WTC11 (cell line): ENCODE data around the gene PCDHA1.

Source experiments
- ATF2 ChIP-seq: sonication (generic); formaldehyde crosslinking; IDR thresholded peaks from 2 replicates; pipeline ENCODE4 v1.8.1; 2022; ENCODE audit warnings: low read depth, missing genetic modification reagents, borderline replicate concordance
- ATF3 ChIP-seq: sonication (generic); formaldehyde crosslinking; conservative IDR thresholded peaks from 2 replicates; pipeline ENCODE4 v1.8.1; 2022; ENCODE audit warnings: mild to moderate bottlenecking, missing genetic modification reagents
- ATF6 ChIP-seq: sonication (generic); formaldehyde crosslinking; IDR thresholded peaks from 2 replicates; pipeline ENCODE4 v1.8.1; 2023; ENCODE audit warnings: mild to moderate bottlenecking, missing genetic modification reagents
- IRF2 ChIP-seq: sonication (generic); formaldehyde crosslinking; IDR thresholded peaks from 2 replicates; pipeline ENCODE4 v1.8.0; 2022; ENCODE audit warnings: low read depth, missing genetic modification reagents, borderline replicate concordance
- JUN ChIP-seq: sonication (generic); formaldehyde crosslinking; IDR thresholded peaks from 2 replicates; pipeline ENCODE4 v1.8.0; 2023; ENCODE audit warnings: mild to moderate bottlenecking, missing genetic modification reagents
- KAT7 ChIP-seq: sonication (generic); formaldehyde crosslinking; IDR thresholded peaks from 2 replicates; pipeline ENCODE4 v1.8.1; 2023; ENCODE audit warnings: missing genetic modification reagents, mild to moderate bottlenecking, borderline replicate concordance
- NFYB ChIP-seq: sonication (generic); formaldehyde crosslinking; conservative IDR thresholded peaks from 2 replicates; pipeline ENCODE4 v1.8.0; 2022; ENCODE audit warnings: low read depth, missing genetic modification reagents
- NR1H2 ChIP-seq: sonication (generic); formaldehyde crosslinking; IDR thresholded peaks from 2 replicates; pipeline ENCODE4 v1.9.0; 2021; ENCODE audit warnings: mild to moderate bottlenecking, moderate library complexity, missing genetic modification reagents
- NR3C1 ChIP-seq: sonication (generic); formaldehyde crosslinking; conservative IDR thresholded peaks from 2 replicates; pipeline ENCODE4 v1.8.1; 2023; ENCODE audit warnings: low read depth, mild to moderate bottlenecking, missing genetic modification reagents
- ZNF121 ChIP-seq: sonication (generic); formaldehyde crosslinking; IDR thresholded peaks from 2 replicates; pipeline ENCODE4 v1.8.0; 2023; ENCODE audit warnings: missing genetic modification reagents
- ZNF423 ChIP-seq: fragments of 250-450 bp; sonication (Bioruptor Pico); IDR thresholded peaks from 2 replicates; pipeline ENCODE4 v2.1.2; 2022; ENCODE audit warnings: mild to moderate bottlenecking, moderate library complexity
- TF ChIP-seq, protein P1 (sequence below): fragments of 200-600 bp; IDR thresholded peaks from 2 replicates; pipeline ENCODE4 v1.8.0; 2022; ENCODE audit warnings: antibody characterized with exemption

DNA sequence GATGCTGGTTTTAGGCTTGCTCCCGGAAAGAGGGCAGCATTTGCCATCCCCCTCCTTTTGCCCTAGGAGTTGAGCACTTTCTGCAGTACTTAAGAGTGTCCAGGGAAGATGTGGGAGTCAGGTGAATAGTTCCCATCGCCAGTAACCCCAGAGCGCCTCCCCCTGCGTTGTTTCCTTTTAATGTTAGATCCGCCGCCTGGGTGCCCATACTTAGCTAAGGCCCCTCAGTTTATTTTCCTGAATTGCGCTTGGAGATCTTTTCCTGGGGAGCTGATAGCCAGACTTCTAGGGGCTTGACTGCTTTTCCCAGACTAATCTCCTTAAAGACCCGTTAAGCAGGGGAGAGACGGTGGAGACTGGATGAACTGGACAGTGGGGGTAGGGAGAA is 180.0 kb downstream of the PCDHA1 start:
- no peak for TF ChIP-seq NFYB (CRISPR knock-in tag)
- no peak for TF ChIP-seq KAT7 (CRISPR knock-in tag)
- no peak for TF ChIP-seq ZNF121 (CRISPR knock-in tag)
- TF ChIP-seq, protein P1, sequence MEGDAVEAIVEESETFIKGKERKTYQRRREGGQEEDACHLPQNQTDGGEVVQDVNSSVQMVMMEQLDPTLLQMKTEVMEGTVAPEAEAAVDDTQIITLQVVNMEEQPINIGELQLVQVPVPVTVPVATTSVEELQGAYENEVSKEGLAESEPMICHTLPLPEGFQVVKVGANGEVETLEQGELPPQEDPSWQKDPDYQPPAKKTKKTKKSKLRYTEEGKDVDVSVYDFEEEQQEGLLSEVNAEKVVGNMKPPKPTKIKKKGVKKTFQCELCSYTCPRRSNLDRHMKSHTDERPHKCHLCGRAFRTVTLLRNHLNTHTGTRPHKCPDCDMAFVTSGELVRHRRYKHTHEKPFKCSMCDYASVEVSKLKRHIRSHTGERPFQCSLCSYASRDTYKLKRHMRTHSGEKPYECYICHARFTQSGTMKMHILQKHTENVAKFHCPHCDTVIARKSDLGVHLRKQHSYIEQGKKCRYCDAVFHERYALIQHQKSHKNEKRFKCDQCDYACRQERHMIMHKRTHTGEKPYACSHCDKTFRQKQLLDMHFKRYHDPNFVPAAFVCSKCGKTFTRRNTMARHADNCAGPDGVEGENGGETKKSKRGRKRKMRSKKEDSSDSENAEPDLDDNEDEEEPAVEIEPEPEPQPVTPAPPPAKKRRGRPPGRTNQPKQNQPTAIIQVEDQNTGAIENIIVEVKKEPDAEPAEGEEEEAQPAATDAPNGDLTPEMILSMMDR: no peak
- TF ChIP-seq NR1H2 (CRISPR knock-in tag): no peak
- TF ChIP-seq IRF2 (CRISPR knock-in tag): no peak
- no peak for TF ChIP-seq ATF3 (CRISPR knock-in tag)
- no peak for TF ChIP-seq JUN (CRISPR knock-in tag)
- TF ChIP-seq NR3C1 (CRISPR knock-in tag): no peak
- no peak for TF ChIP-seq ATF2 (CRISPR knock-in tag)
- no peak for TF ChIP-seq ZNF423 (CRISPR knock-in tag)
- TF ChIP-seq ATF6 (CRISPR knock-in tag): no peak
